HCT116 (cell line): Measurements from ENCODE around the gene SLC12A8.

Experiments used
- CTCF ChIP-seq, 3 experiments: fragments of 200-600 bp in 1 of 3; sonication (generic) in 1 of 3; IDR thresholded peaks in 2 of 3; conservative IDR thresholded peaks in 1 of 3; 2 replicates each; pipeline ENCODE4 v1.5.1; 2012 to 2017; ENCODE audit warnings: low read depth in 2 of 3, low read length in 2 of 3, antibody characterized with exemption in 1 of 3, borderline replicate concordance in 1 of 3, control low read depth in 1 of 3, mild to moderate bottlenecking in 1 of 3, mixed read lengths in 1 of 3, mixed run types in 1 of 3, moderate library complexity in 1 of 3; ENCODE audit not compliant: insufficient read depth in 1 of 3
- POLR2A ChIP-seq: IDR thresholded peaks from 2 replicates; pipeline ENCODE4 v1.7.0; 2011; ENCODE audit warnings: borderline replicate concordance; ENCODE audit not compliant: insufficient read depth, insufficient read length; ENCODE audit errors: extremely low read depth
- REST ChIP-seq: IDR thresholded peaks from 2 replicates; pipeline ENCODE4 v1.6.1; 2012; ENCODE audit warnings: low read depth
- SIN3A ChIP-seq: IDR thresholded peaks from 2 replicates; pipeline ENCODE4 v1.6.1; 2012; ENCODE audit warnings: low read depth
- SP1 ChIP-seq: IDR thresholded peaks from 2 replicates; pipeline ENCODE4 v1.6.1; 2012; ENCODE audit warnings: low read depth
- ZNF274 ChIP-seq: fragments of 200-500 bp; sonication (Bioruptor generic); IDR thresholded peaks from 2 replicates; pipeline ENCODE4 v1.6.1; 2014; ENCODE audit warnings: mild to moderate bottlenecking, low read depth, low read length, inconsistent platforms

DNA sequence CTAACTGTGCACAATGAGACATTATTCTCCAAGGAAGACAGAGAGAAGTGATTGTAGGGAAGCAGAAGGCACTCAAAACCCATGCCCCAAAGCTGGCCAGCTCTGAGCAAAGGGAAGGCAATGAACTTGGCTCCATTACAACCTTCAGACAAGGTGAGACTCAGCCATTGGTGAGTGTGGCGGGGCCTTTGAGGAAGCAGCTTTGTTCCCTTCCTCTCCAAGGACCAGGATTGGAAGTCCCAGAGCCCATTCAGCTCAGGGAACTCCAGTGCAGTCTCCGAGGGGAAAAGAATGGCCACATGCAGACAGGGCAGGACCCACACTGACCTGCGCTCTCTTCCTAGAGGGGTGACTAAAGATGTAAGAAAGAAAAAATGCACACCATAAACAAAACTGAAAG, 179.9 kb downstream of the SLC12A8 start:
- TF ChIP-seq CTCF (IDR thresholded peaks at IDR 0.05 in 2 of 3, conservative IDR thresholded peaks at IDR 0.05 in 1 of 3; ENCODE audit: borderline replicate concordance in 1 of 3, insufficient read depth in 1 of 3, low read depth in 2 of 3, low read length in 2 of 3) (no peak), POLR2A (no peak), SP1 (no peak), ZNF274 (no peak), REST (no peak), SIN3A (no peak)
